Measurements from ENCODE around the gene MRRF. TPM values are rescaled to one million over a fixed set of nuclear protein-coding genes. Genes with fewer than 3 reads are reported as not detected.

The MRRF gene
- total and polyA plus RNA-seq, 2 of the 4 experiments (the other 2 are of a cell fraction): 32.1 to 38.0 TPM

- H4K20me1 ChIP-seq (ENCODE audit: insufficient read depth, low read length): no peaks in the 10 kb centered on the region
- BruUV-seq (replicated peaks): no TSS peak
- no peak overlapping the region for H3K18ac ChIP-seq (ENCODE audit: low read depth, low read length)
- H2AK5ac ChIP-seq (ENCODE audit: low read depth, low read length): no peak overlapping the region
- WGBS, 2 experiments (ENCODE audit: extremely low coverage in 2 of 2, insufficient read length in 1 of 2): no CpG with 5 or more reads among the region's 6 CpGs
- H2BK15ac ChIP-seq (ENCODE audit: low read depth, low read length): no peak overlapping the region
- H3K9me1 ChIP-seq (ENCODE audit: insufficient read depth, low read length): no peaks in the 10 kb centered on the region; the same call in 1 of the 2 replicates
- in situ Hi-C loops (cut with MboI; ENCODE audit: low sequenced_read_pairs): no loop called here
- H3K23ac ChIP-seq (ENCODE audit: low read depth, low read length): no peak overlapping the region; the same call in 1 of the 2 replicates
- H2AK9ac ChIP-seq (replicated peaks; ENCODE audit: low read depth, low read length, poor library complexity): no peak overlapping the region
- no peaks in the 10 kb centered on the region for H3K9me3 ChIP-seq (ENCODE audit: control insufficient read depth, insufficient read depth, low read length)
- no peak overlapping the region for H3K56ac ChIP-seq (ENCODE audit: extremely low read depth, insufficient read depth, low read length)
- H4K8ac ChIP-seq (ENCODE audit: low read depth in 2 of 2, low read length in 2 of 2): no peak overlapping the region
- no peak overlapping the region for H3K27ac ChIP-seq (ENCODE audit: insufficient read depth, low read length)
- no peaks in the 10 kb centered on the region for H3K79me1 ChIP-seq (ENCODE audit: low read depth in 1 of 2, low read length in 2 of 2)
- no peak overlapping the region for H3K14ac ChIP-seq (replicated peaks; ENCODE audit: low read depth, low read length)
- H4K5ac ChIP-seq (ENCODE audit: low read depth, low read length): no peak overlapping the region
- H3K4me2 ChIP-seq (ENCODE audit: low read depth, low read length): no peak overlapping the region
- no peak overlapping the region for H2BK120ac ChIP-seq (ENCODE audit: low read depth, low read length)
- no peak overlapping the region for H2BK20ac ChIP-seq (ENCODE audit: low read depth, low read length)
- H3K9ac ChIP-seq (ENCODE audit: low read depth, low read length): no peak overlapping the region
- dilution Hi-C loops (cut with HindIII; ENCODE audit: low sequenced_read_pairs, unreplicated experiment): no loop called here
- H2BK5ac ChIP-seq (ENCODE audit: low read depth, low read length, poor library complexity, severe bottlenecking): no peak overlapping the region
- H3K4me1 ChIP-seq (ENCODE audit: control insufficient read depth, insufficient read depth, low read length): no peaks in the 10 kb centered on the region
- no peak overlapping the region for H3K4ac ChIP-seq (ENCODE audit: low read depth, low read length)
- TF ChIP-seq RCOR1 (IDR thresholded peaks at IDR 0.05; ENCODE audit: insufficient replicate concordance, low read length): no peak
- no peak for TF ChIP-seq NFE2L2 (IDR thresholded peaks at IDR 0.05; ENCODE audit: low read depth, low read length)
- TF ChIP-seq MXI1 (IDR thresholded peaks at IDR 0.05; ENCODE audit: borderline replicate concordance, low read depth, low read length): no peak
- TF ChIP-seq CEBPB (IDR thresholded peaks at IDR 0.05; ENCODE audit: low read depth, low read length): no peak
- no peak for TF ChIP-seq RAD21 (IDR thresholded peaks at IDR 0.05; ENCODE audit: low read length)
- no peak for TF ChIP-seq MAFK (IDR thresholded peaks at IDR 0.05; ENCODE audit: low read depth, low read length)
- no peak for TF ChIP-seq RFX5 (IDR thresholded peaks at IDR 0.05; ENCODE audit: low read depth, low read length)
- no peak for TF ChIP-seq USF2 (IDR thresholded peaks at IDR 0.05; ENCODE audit: low read depth, low read length)
- no peak for TF ChIP-seq CTCF (conservative IDR thresholded peaks at IDR 0.05; ENCODE audit: low read depth, low read length)
- TF ChIP-seq SMC3 (IDR thresholded peaks at IDR 0.05; ENCODE audit: low read depth, low read length): no peak
- no peak for TF ChIP-seq MAZ (IDR thresholded peaks at IDR 0.05; ENCODE audit: borderline replicate concordance, low read depth, low read length)
- TF ChIP-seq POLR2A (IDR thresholded peaks at IDR 0.05; ENCODE audit: low read depth, low read length): no peak
- no peak for TF ChIP-seq BHLHE40 (IDR thresholded peaks at IDR 0.05; ENCODE audit: low read depth, low read length)
- no peak for TF ChIP-seq FOS (IDR thresholded peaks at IDR 0.05; ENCODE audit: low read depth, low read length)
- TF ChIP-seq ELK1 (IDR thresholded peaks at IDR 0.05; ENCODE audit: borderline replicate concordance, low read depth, low read length): no peak
- TF ChIP-seq CHD1 (IDR thresholded peaks at IDR 0.05; ENCODE audit: low read depth, low read length): no peak
- intact Hi-C loops (cut with micrococcal nuclease): no loop called here
- POLR2A ChIA-PET (ENCODE audit: unreplicated experiment): no interaction called here
- no peaks in the 10 kb centered on the region for H3K36me3 ChIP-seq (ENCODE audit: control insufficient read depth, insufficient read depth, low read length)
- DNase-seq: no peak
- H2AFZ ChIP-seq (replicated peaks; ENCODE audit: low read length, poor library complexity): no peak overlapping the region
- no peak for ATAC-seq (ENCODE audit: low read depth)
- CTCF ChIA-PET: no interaction called here
- H3K27me3 ChIP-seq (ENCODE audit: control insufficient read depth, insufficient read depth, low read length): peaks cover 22% of the 10 kb centered on the region
- H3K4me3 ChIP-seq (ENCODE audit: insufficient read depth, low read depth, low read length): no peak overlapping the region
- no peak overlapping the region for H4K91ac ChIP-seq (ENCODE audit: insufficient read depth, low read depth, low read length)
Observed at GRCh38 chr9:122338536-122338935, 73.9 kb downstream of the MRRF start.

Data from IMR-90 (cell line).